GM11168 (cell line): ENCODE data around the gene NFYC.

Source experiments
- in situ Hi-C: fragments of 300-500 bp; cut with MboI; formaldehyde crosslinking; loops from one replicate; pipeline ENCODE4 v1.12.0; 2022; ENCODE audit warnings: low sequenced_read_pairs; ENCODE audit not compliant: unreplicated experiment

Gene NFYC

GRCh38 chr1:40755067-40755466 lies 63.6 kb downstream of the NFYC start:
- in situ Hi-C loops = no loop called here

GRCh38 chr1:40756523-40756922 lies 65.0 kb downstream of the NFYC start:
- in situ Hi-C loops = no loop called here

- in situ Hi-C loops = no loop called here
Measured at GRCh38 chr1:40757084-40757483, 65.6 kb downstream of the NFYC start.

- in situ Hi-C loops = no loop called here
Measured at GRCh38 chr1:40758004-40758403, 66.5 kb downstream of the NFYC start.

GRCh38 chr1:40758578-40759343 lies 67.3 kb downstream of the NFYC start:
- in situ Hi-C loops = no loop called here

- in situ Hi-C loops = no loop called here
Measured at GRCh38 chr1:40760984-40761383, 69.5 kb downstream of the NFYC start.

- in situ Hi-C loops = no loop called here
Measured at GRCh38 chr1:40762144-40762923, 70.8 kb downstream of the NFYC start.

- in situ Hi-C loops = no loop called here
Measured at GRCh38 chr1:40763742-40764532, 72.4 kb downstream of the NFYC start.

- in situ Hi-C loops = no loop called here
Measured at GRCh38 chr1:40764981-40765380, 73.5 kb downstream of the NFYC start.

GRCh38 chr1:40766017-40766416 lies 74.5 kb downstream of the NFYC start:
- in situ Hi-C loops = no loop called here

- in situ Hi-C loops = no loop called here
Measured at GRCh38 chr1:40766560-40766959, 75.1 kb downstream of the NFYC start.

- in situ Hi-C loops = no loop called here
Measured at GRCh38 chr1:40768146-40768990, 76.9 kb downstream of the NFYC start.

- in situ Hi-C loops = no loop called here
Measured at GRCh38 chr1:40769815-40770214, 78.3 kb downstream of the NFYC start.

- in situ Hi-C loops = no loop called here
Measured at GRCh38 chr1:40770296-40771070, 79.0 kb downstream of the NFYC start.

GRCh38 chr1:40772146-40772955 lies 80.8 kb downstream of the NFYC start:
- in situ Hi-C loops = no loop called here

- in situ Hi-C loops = no loop called here
Measured at GRCh38 chr1:40773748-40774265, 82.3 kb downstream of the NFYC start.

- in situ Hi-C loops = no loop called here
Measured at GRCh38 chr1:40774266-40774998, 82.9 kb downstream of the NFYC start.
